HL-60 (cell line): ENCODE data around the gene TMEM72.

ENCODE experiments used
- DNase-seq, 2 experiments: peaks; one replicate each; pipeline ENCODE4 v3.0.0-alpha.2; 2010 to 2020; ENCODE audit warnings: low read depth in 1 of 2, low spot score in 1 of 2
- H3K27ac ChIP-seq: fragments of 250-450 bp; sonication (Bioruptor Pico); replicated peaks from 2 replicates; pipeline ENCODE4 v1.5.1; 2020; ENCODE audit warnings: mild to moderate bottlenecking, moderate library complexity
- H3K27me3 ChIP-seq: fragments of 250-450 bp; sonication (Bioruptor Pico); 2 replicates; pipeline ENCODE4 v1.5.1; 2021; ENCODE audit warnings: mild to moderate bottlenecking, moderate library complexity; ENCODE audit not compliant: insufficient read depth, poor library complexity, severe bottlenecking
- H3K4me3 ChIP-seq: replicated peaks from 2 replicates; pipeline ENCODE4 v1.5.1; 2011; ENCODE audit warnings: mild to moderate bottlenecking, control low read depth, low read length; ENCODE audit not compliant: insufficient read depth
- CTCF ChIP-seq: IDR thresholded peaks from one replicate; pipeline ENCODE4 v1.5.1; 2011; ENCODE audit warnings: low read length, control low read depth, inconsistent platforms; ENCODE audit not compliant: insufficient read depth
- GABPA ChIP-seq: IDR thresholded peaks from 2 replicates; pipeline ENCODE4 v1.6.1; 2012; ENCODE audit warnings: low read depth
- POLR2AphosphoS5 ChIP-seq: IDR thresholded peaks from 2 replicates; pipeline ENCODE4 v1.6.1; 2012; ENCODE audit warnings: low read depth
- REST ChIP-seq: IDR thresholded peaks from 2 replicates; pipeline ENCODE4 v1.6.1; 2012; ENCODE audit warnings: low read depth; ENCODE audit not compliant: insufficient replicate concordance
- SPI1 ChIP-seq: IDR thresholded peaks from 2 replicates; pipeline ENCODE4 v1.6.1; 2012; ENCODE audit warnings: low read depth, mild to moderate bottlenecking, borderline replicate concordance

Gene TMEM72

GRCh38 chr10:44906486-44906885 is 4.7 kb upstream of the TMEM72 start:
- TF ChIP-seq REST (no peak), POLR2AphosphoS5 (no peak), GABPA (no peak), CTCF (no peak), SPI1 (no peak)
- peak in 1 of 2 experiments; percentile 49 for DNase-seq
- no peak overlapping the region for H3K27ac ChIP-seq
- no peak overlapping the region for H3K4me3 ChIP-seq
- H3K27me3 ChIP-seq, result no peaks in the 10 kb centered on the region

GRCh38 chr10:44907556-44907955 is 3.6 kb upstream of the TMEM72 start:
- no peaks in the 10 kb centered on the region for H3K27me3 ChIP-seq
- H3K27ac ChIP-seq, result no peak overlapping the region
- no peak overlapping the region for H3K4me3 ChIP-seq
- TF ChIP-seq POLR2AphosphoS5 (no peak), GABPA (no peak), SPI1 (no peak), CTCF (no peak), REST (no peak)
- no peak for DNase-seq

- no peak overlapping the region for H3K4me3 ChIP-seq
- peak in 1 of 2 experiments; percentile 20 for DNase-seq
- no peak for TF ChIP-seq SPI1
- TF ChIP-seq CTCF, result no peak
- no peak for TF ChIP-seq GABPA
- no peak for TF ChIP-seq REST
- TF ChIP-seq POLR2AphosphoS5, result no peak
- H3K27ac ChIP-seq, result no peak overlapping the region
- no peaks in the 10 kb centered on the region for H3K27me3 ChIP-seq
These were observed 2.9 kb upstream of the TMEM72 start for GRCh38 chr10:44908066-44908749.
